MCF 10A (cell line): ENCODE data around the gene SELENOM. TPM values are rescaled to one million over a fixed set of nuclear protein-coding genes. Genes with fewer than 3 reads are reported as not detected.

Source experiments
- BruUV-seq: library from RNA; stranded (reverse); fragments of 400-500 nt; replicated peaks from 2 replicates; lab custom pipeline; 2021; lab: Mats Ljungman, UMichigan
- CTCF ChIA-PET: fragments of 300-600 bp; sonication (Branson Sonifier 250); formaldehyde crosslinking; extraction: SDS; loops from one replicate; lab custom pipeline; 2021; ENCODE audit warnings: antibody characterized with exemption, inconsistent platforms; lab: Yijun Ruan, JAX
- POLR2A ChIA-PET: fragments of 300-600, 350-650 bp; sonication (Branson Sonifier 250); formaldehyde crosslinking; extraction: SDS; loops from one replicate; lab custom pipeline; 2020; ENCODE audit warnings: antibody characterized with exemption, inconsistent platforms; lab: Yijun Ruan, JAX
- DNase-seq: peaks from one replicate; pipeline ENCODE4 v3.0.0-alpha.2; 2018; ENCODE audit not compliant: unreplicated experiment
- H3K27ac Mint-ChIP-seq: one replicate; pipeline ENCODE4 v1.8.0; 2022; ENCODE audit warnings: mild to moderate bottlenecking, low read depth, mixed read lengths; ENCODE audit not compliant: unreplicated experiment
- H3K27me3 Mint-ChIP-seq: one replicate; pipeline ENCODE4 v1.8.0; 2022; ENCODE audit warnings: mixed read lengths; ENCODE audit not compliant: insufficient read depth, unreplicated experiment
- H3K36me3 Mint-ChIP-seq: one replicate; pipeline ENCODE4 v1.8.0; 2022; ENCODE audit warnings: mild to moderate bottlenecking, moderate library complexity, mixed read lengths; ENCODE audit not compliant: insufficient read depth, unreplicated experiment
- H3K4me1 Mint-ChIP-seq: one replicate; pipeline ENCODE4 v1.8.0; 2022; ENCODE audit warnings: mixed read lengths; ENCODE audit not compliant: insufficient read depth, unreplicated experiment
- H3K4me3 Mint-ChIP-seq: one replicate; pipeline ENCODE4 v1.8.0; 2022; ENCODE audit warnings: mild to moderate bottlenecking, moderate library complexity, mixed read lengths; ENCODE audit not compliant: unreplicated experiment
- H3K9me3 Mint-ChIP-seq: one replicate; pipeline ENCODE4 v1.8.0; 2022; ENCODE audit warnings: mixed read lengths; ENCODE audit not compliant: unreplicated experiment
- CTCF ChIP-seq: fragments of 200-600 bp; IDR thresholded peaks from one replicate; pipeline ENCODE4 v1.8.0; 2022; ENCODE audit warnings: antibody characterized with exemption, mild to moderate bottlenecking; ENCODE audit not compliant: unreplicated experiment
- intact Hi-C: fragments of 100-400 bp; cut with micrococcal nuclease; formaldehyde crosslinking; loops from 2 replicates; pipeline ENCODE4 v1.14.1; 2022
- total RNA-seq: library from RNA; stranded (reverse); gene quantifications from 2 replicates; pipeline ENCODE4 v1.2.3, GENCODE V29; 2022

Gene SELENOM
- total RNA-seq, 1 experiment from 2014 or later: 44.9 TPM

DNA sequence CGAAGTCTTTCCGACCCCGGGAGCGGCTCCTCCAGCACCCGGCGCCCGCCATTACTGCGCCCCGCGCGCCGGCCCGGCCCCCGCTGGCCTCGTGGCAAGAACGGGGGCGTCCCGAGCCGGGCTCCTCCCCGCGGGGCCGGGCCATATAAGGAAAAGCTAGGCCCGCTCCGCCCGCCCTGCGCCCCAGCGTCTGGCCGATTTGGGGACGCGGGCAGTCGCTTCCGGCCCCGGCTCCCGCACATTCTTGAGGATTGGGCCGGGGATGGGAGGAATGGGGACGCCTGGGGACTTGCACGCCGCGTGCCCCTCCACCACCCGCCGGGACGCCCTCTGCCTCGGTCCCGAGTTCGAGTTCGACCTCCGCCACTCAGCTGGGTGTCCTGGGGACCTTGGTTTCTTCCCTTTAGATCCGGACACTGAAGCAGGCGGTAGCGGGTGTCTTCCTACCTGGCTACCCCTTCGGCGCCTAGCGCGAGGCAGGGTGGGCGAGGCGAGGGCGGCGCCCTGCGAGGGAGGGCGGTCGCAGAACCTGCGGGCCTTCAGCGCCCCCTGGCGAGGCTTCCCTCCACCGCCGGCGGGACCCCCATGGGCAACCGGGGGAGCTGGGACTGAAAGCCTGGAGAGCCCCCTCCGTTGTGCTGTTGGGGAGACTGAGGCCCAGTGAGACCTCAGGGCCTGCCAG, 22.4 kb downstream of the SELENOM start:
- intact Hi-C loops: loop anchor here (1.0 to 2.0 kb wide), 3 partner anchors 116 to 322 kb away; partner anchors contain the start of gene TUG1
- peaks cover 28% of the 10 kb centered on the region for H3K4me1 Mint-ChIP-seq
- no TSS peak for BruUV-seq
- H3K9me3 Mint-ChIP-seq: no peaks in the 10 kb centered on the region
- TF ChIP-seq CTCF: peak; percentile 84
- H3K4me3 Mint-ChIP-seq: peak overlapping the region; percentile 79
- H3K36me3 Mint-ChIP-seq: peaks cover 5% of the 10 kb centered on the region
- peak; percentile 71 for DNase-seq
- H3K27ac Mint-ChIP-seq: peak overlapping the region; percentile 93
- H3K27me3 Mint-ChIP-seq: no peaks in the 10 kb centered on the region
- POLR2A ChIA-PET: interaction anchor here (0.6 to 7.7 kb wide), 17 partner anchors 9 to 229 kb away, joined by 3 to 99 read pairs (median 4); partner anchors contain the start of genes MORC2, SELENOM and TUG1
- CTCF ChIA-PET: interaction anchor here (0.6 to 4.4 kb wide), 25 partner anchors 11 to 405 kb away, joined by 3 to 28 read pairs (median 4); partner anchors contain the start of gene MORC2

DNA sequence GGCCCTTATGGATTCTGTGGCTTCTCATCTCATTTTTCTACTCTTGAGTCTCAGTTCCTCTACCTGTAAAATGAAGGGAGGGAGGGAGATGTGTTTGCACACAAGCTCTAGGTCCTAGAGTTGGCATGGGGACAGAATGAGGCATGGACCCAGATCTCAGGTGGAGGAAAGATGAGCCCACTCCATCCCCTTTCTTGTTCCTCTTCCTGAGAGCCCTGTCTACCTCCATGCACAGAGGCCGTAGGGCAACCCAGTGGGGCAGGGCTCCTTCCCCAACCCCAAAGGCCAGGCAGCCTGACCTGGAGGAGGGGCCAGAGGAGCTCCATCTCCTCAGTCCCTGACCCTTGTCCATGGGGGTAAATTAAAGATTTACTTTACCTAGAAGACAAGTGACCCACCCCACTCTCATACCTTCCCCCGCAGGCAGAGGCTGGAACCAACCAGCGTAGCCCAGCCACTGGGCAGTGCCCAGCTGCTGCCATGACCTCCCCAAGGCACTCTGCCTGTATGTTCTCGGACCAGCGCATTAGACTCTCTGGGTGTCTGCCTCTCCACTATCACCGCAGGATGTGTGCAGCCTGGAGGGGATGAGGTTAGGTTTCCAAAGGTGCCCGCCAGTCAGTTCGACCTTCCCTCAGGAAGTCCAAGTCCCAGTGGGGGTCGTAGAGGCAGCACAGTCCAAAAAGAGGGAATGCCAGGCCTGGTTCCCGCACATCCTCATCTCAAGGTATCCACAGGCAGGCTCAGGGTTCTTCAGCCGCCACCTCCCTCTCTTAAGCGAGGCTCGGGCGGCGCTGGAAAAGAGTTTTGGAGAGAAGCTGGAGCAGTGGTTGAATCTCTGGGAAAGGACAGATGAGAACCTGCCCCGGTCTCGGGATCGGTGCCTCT, 23.2 kb downstream of the SELENOM start:
- DNase-seq: no peak
- H3K27ac Mint-ChIP-seq: peak overlapping the region; percentile 93
- TSS peak; percentile 73 for BruUV-seq
- ChIA-PET CTCF (interaction anchor here (0.6 to 4.4 kb wide), 27 partner anchors 12 to 566 kb away, joined by 3 to 28 read pairs (median 4); partner anchors contain the start of genes MORC2 and SELENOM), POLR2A (interaction anchor here (0.6 to 7.7 kb wide), 20 partner anchors 9 to 252 kb away, joined by 3 to 99 read pairs (median 4); partner anchors contain the start of genes MORC2, SELENOM and TUG1)
- H3K9me3 Mint-ChIP-seq: no peaks in the 10 kb centered on the region
- H3K4me1 Mint-ChIP-seq: peaks cover 28% of the 10 kb centered on the region
- peaks cover 5% of the 10 kb centered on the region for H3K36me3 Mint-ChIP-seq
- H3K27me3 Mint-ChIP-seq: no peaks in the 10 kb centered on the region
- intact Hi-C loops: loop anchor here (1.0 to 2.0 kb wide), 2 partner anchors 115 to 321 kb away; partner anchors contain the start of gene TUG1
- no peak for TF ChIP-seq CTCF
- H3K4me3 Mint-ChIP-seq: peak overlapping the region; percentile 79

- intact Hi-C loops: no loop called here
- no TSS peak for BruUV-seq
- no peak for TF ChIP-seq CTCF
- POLR2A ChIA-PET: interaction anchor here (0.7 to 7.7 kb wide), 10 partner anchors 19 to 1381 kb away, joined by 3 to 99 read pairs (median 7); partner anchors contain the start of genes BPIFC, MORC2 and TUG1
- H3K27ac Mint-ChIP-seq: peak overlapping the region; percentile 93
- peaks cover 32% of the 10 kb centered on the region for H3K4me1 Mint-ChIP-seq
- H3K27me3 Mint-ChIP-seq: no peaks in the 10 kb centered on the region
- H3K36me3 Mint-ChIP-seq: peaks cover 5% of the 10 kb centered on the region
- no peak for DNase-seq
- H3K9me3 Mint-ChIP-seq: no peaks in the 10 kb centered on the region
- CTCF ChIA-PET: interaction anchor here (0.6 to 4.4 kb wide), 15 partner anchors 22 to 567 kb away, joined by 3 to 28 read pairs (median 4); partner anchors contain the start of genes MORC2 and SELENOM
- peak overlapping the region; percentile 86 for H3K4me3 Mint-ChIP-seq
These were observed 24.0 kb downstream of the SELENOM start for GRCh38 chr22:31083377-31083768.
